GM21529 (cell line): ENCODE data around the gene ZNF619.

ENCODE experiments used
- ATAC-seq: cut with Tn5 transposase; IDR thresholded peaks from one replicate; pipeline ENCODE4 v1.9.1; 2021; ENCODE audit not compliant: unreplicated experiment

Gene ZNF619

GRCh38 chr3:40465111-40465407, 11.9 kb upstream of the ZNF619 start:
- no peak for ATAC-seq

- no peak for ATAC-seq
Measured at GRCh38 chr3:40465456-40465855, 11.5 kb upstream of the ZNF619 start.

- no peak for ATAC-seq
Measured at GRCh38 chr3:40468018-40468417, 8.9 kb upstream of the ZNF619 start.

- ATAC-seq, result no peak
Measured at GRCh38 chr3:40470701-40471100, 6.2 kb upstream of the ZNF619 start.

GRCh38 chr3:40477666-40478065, 744 bp downstream of the ZNF619 start:
- no peak for ATAC-seq

GRCh38 chr3:40487172-40487571, 10.2 kb downstream of the ZNF619 start:
- no peak for ATAC-seq

- no peak for ATAC-seq
Measured at GRCh38 chr3:40490916-40491315, 14.0 kb downstream of the ZNF619 start.

GRCh38 chr3:40494698-40495097, 17.8 kb downstream of the ZNF619 start:
- ATAC-seq, result no peak

GRCh38 chr3:40497288-40497687, 20.4 kb downstream of the ZNF619 start:
- ATAC-seq, result no peak

GRCh38 chr3:40499952-40500351, 23.0 kb downstream of the ZNF619 start:
- ATAC-seq, result no peak

GRCh38 chr3:40502034-40502433, 25.1 kb downstream of the ZNF619 start:
- no peak for ATAC-seq

- no peak for ATAC-seq
Measured at GRCh38 chr3:40504636-40505430, 27.9 kb downstream of the ZNF619 start.

GRCh38 chr3:40505599-40506462, 28.9 kb downstream of the ZNF619 start, which contains the start of gene ZNF620:
ZNF620 (plus strand) TSS chr3:40506039; CDS start chr3:40506353, 314 bp downstream.
- peak; percentile 78 for ATAC-seq

GRCh38 chr3:40511031-40511718, 34.3 kb downstream of the ZNF619 start:
- no peak for ATAC-seq

GRCh38 chr3:40516201-40516600, 39.3 kb downstream of the ZNF619 start:
- no peak for ATAC-seq

- ATAC-seq, result no peak
Measured at GRCh38 chr3:40518067-40518466, 41.1 kb downstream of the ZNF619 start.

- ATAC-seq, result no peak
Measured at GRCh38 chr3:40518848-40519247, 41.9 kb downstream of the ZNF619 start.

GRCh38 chr3:40521254-40521653, 44.3 kb downstream of the ZNF619 start:
- no peak for ATAC-seq

- no peak for ATAC-seq
Measured at GRCh38 chr3:40523781-40524180, 46.9 kb downstream of the ZNF619 start.

GRCh38 chr3:40524222-40524567, 47.3 kb downstream of the ZNF619 start:
- peak; percentile 24 for ATAC-seq

GRCh38 chr3:40524568-40525285, 47.8 kb downstream of the ZNF619 start, which contains the start of gene ZNF621:
ZNF621 (plus strand) TSS chr3:40524960; CDS start chr3:40525841, 881 bp downstream.
- ATAC-seq, result peak; percentile 99
